B cell (primary cell): ENCODE results near the gene GSTA3.

Experiments used
- EZH2 ChIP-seq: IDR thresholded peaks from 2 replicates; pipeline ENCODE4 v1.6.1; 2012; ENCODE audit warnings: borderline replicate concordance, low read depth, mild to moderate bottlenecking, moderate library complexity, low read length; ENCODE audit not compliant: insufficient read depth, poor library complexity, severe bottlenecking
- TF ChIP-seq, protein P1 (sequence below): fragments of 200-600 bp; IDR thresholded peaks from one replicate; pipeline ENCODE4 v1.8.0; 2022; ENCODE audit warnings: antibody characterized with exemption, mild to moderate bottlenecking

DNA sequence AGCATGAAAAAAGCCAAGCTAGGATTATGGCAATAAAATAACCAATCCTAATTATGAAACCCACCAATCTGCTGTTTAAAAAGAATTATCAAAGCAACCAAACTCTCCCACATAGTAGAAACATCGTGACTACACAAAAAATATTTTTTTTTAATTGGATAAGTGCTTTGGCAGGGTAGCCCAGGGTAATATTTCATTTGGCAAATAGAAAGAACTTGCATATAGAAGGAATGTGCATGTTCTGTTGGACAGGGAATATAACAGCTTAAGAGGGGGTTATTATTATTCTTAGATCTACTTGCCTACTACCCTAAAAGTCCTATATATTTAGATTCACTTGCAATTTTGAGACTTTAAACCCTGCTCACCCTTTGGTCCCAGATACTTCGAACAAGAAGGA, 972 bp downstream of the GSTA3 start:
- TF ChIP-seq, protein P1, sequence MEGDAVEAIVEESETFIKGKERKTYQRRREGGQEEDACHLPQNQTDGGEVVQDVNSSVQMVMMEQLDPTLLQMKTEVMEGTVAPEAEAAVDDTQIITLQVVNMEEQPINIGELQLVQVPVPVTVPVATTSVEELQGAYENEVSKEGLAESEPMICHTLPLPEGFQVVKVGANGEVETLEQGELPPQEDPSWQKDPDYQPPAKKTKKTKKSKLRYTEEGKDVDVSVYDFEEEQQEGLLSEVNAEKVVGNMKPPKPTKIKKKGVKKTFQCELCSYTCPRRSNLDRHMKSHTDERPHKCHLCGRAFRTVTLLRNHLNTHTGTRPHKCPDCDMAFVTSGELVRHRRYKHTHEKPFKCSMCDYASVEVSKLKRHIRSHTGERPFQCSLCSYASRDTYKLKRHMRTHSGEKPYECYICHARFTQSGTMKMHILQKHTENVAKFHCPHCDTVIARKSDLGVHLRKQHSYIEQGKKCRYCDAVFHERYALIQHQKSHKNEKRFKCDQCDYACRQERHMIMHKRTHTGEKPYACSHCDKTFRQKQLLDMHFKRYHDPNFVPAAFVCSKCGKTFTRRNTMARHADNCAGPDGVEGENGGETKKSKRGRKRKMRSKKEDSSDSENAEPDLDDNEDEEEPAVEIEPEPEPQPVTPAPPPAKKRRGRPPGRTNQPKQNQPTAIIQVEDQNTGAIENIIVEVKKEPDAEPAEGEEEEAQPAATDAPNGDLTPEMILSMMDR = no peak
- TF ChIP-seq EZH2 = no peak
